GM13977 (cell line): ENCODE data around the gene KLHL1.

Experiments used
- DNase-seq: peaks from one replicate; pipeline ENCODE4 v3.0.0; 2012; ENCODE audit warnings: low spot score
- in situ Hi-C: fragments of 300-500 bp; cut with MboI; formaldehyde crosslinking; loops from one replicate; pipeline ENCODE4 v1.12.0; 2022; ENCODE audit warnings: low sequenced_read_pairs, low pct_unique_long_range_greater_than_20kb, mixed read lengths, inconsistent platforms; ENCODE audit not compliant: unreplicated experiment
- TF ChIP-seq, protein P1 (sequence below): IDR thresholded peaks from 2 replicates; pipeline ENCODE4 v1.5.1; 2012; ENCODE audit warnings: mild to moderate bottlenecking, control low read depth; ENCODE audit not compliant: insufficient read depth; ENCODE audit errors: extremely low read depth, missing control alignments

KLHL1 gene

DNA sequence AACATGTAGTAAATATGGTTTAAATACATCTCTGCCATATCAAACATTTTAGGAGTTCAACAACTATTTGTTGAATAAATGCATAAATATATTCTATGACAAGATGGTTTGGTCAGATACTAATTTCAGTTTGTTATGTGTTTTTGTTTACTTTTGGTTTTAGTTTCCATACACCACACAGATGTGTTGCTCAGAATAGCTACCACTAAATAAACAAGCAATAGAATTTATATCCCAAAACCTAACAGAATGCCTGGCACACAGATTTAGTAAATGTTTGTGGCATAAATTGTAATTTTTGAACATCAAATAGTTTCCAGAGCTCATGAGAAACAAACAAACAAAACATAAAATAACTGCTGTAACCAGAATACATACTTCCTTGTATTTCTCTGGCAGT is 127.5 kb downstream of the KLHL1 start:
- TF ChIP-seq, protein P1, sequence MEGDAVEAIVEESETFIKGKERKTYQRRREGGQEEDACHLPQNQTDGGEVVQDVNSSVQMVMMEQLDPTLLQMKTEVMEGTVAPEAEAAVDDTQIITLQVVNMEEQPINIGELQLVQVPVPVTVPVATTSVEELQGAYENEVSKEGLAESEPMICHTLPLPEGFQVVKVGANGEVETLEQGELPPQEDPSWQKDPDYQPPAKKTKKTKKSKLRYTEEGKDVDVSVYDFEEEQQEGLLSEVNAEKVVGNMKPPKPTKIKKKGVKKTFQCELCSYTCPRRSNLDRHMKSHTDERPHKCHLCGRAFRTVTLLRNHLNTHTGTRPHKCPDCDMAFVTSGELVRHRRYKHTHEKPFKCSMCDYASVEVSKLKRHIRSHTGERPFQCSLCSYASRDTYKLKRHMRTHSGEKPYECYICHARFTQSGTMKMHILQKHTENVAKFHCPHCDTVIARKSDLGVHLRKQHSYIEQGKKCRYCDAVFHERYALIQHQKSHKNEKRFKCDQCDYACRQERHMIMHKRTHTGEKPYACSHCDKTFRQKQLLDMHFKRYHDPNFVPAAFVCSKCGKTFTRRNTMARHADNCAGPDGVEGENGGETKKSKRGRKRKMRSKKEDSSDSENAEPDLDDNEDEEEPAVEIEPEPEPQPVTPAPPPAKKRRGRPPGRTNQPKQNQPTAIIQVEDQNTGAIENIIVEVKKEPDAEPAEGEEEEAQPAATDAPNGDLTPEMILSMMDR, result no peak
- in situ Hi-C loops, result no loop called here
- no peak for DNase-seq

DNA sequence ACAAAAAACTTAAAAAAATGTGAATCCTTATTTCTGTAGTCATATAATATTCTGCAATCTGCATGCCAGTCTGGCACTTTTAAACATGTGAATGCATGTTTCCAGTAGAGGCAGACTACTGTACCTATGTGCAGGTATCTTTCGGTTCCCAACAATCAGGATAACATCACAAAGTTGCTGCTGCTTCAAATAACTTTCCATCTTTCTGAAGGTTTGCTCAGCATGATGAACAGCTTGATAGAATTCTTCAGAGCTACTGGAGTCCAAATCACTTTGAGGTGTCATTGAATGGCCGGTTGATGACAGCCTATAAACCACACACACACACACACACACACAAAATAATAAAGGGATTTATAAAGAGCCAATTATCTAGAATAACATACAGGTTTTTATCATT is 132.8 kb downstream of the KLHL1 start:
- TF ChIP-seq, protein P1, result no peak
- DNase-seq, result no peak
- in situ Hi-C loops, result no loop called here

DNA sequence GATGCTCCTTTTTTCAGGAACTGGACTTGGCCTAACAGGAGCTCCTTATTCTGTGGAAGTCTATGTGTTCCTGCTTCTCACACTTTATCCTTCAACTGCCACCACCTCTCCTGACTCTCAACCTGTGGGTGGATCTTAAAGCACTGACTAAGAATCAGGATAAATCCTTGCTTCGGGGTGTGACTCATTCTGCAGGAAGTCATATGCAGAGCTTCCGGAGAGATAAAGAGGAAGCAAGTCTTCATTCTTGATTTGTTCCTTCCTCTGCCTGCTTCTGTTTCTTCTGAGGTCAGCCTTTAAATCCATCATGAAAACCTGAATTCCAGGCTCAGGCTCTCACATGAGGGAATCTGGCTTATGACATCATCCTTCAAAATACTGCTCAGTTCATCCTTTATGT is 137.7 kb downstream of the KLHL1 start:
- no peak for DNase-seq
- TF ChIP-seq, protein P1, result no peak
- in situ Hi-C loops, result no loop called here

DNA sequence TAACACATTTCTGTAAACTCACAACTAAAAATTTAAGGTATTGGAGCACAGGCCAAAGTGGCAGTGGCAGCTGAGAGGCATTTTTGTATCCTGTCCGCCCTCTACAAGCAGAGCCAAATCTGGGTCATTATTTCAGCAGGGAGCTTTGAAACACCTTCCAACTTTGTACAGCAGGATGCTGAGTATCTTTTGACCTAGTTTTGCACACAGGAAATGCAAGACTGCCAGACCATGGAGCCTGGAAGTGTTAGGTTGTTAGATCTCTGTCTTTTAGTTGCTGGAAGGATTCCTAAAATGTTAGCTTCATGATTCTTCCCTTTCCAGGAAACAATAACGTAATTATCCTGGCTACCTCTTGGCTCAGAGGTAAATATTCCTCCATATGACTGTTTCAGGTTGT is 149.2 kb downstream of the KLHL1 start:
- in situ Hi-C loops, result no loop called here
- DNase-seq, result no peak

DNA sequence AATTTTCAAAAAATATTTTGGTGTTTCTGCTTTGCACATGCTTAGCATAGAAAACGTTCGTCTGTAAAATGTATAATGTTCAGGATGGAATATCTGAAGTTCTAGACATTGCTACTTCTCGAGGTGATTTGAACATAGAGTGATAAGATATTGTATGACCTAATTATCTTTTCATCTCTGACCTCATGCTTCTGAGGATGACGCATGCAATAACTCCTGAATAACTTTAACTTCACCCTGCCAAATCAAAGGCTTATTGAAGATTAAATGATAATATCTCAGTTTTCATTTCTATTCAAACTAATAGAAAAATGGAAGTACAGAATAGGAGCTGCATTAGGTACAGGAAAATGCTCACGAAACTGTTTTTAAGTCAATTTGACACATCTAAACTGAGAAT is 151.4 kb downstream of the KLHL1 start:
- DNase-seq, result no peak
- in situ Hi-C loops, result no loop called here
- TF ChIP-seq, protein P1, result no peak

More for the DNA sequence above, 149.2 kb downstream of the KLHL1 start:
- TF ChIP-seq, protein P1, result no peak

- TF ChIP-seq, protein P1, result no peak
- in situ Hi-C loops, result no loop called here
- DNase-seq, result no peak
Measured at GRCh38 chr13:69956349-69956748, 151.9 kb downstream of the KLHL1 start.

DNA sequence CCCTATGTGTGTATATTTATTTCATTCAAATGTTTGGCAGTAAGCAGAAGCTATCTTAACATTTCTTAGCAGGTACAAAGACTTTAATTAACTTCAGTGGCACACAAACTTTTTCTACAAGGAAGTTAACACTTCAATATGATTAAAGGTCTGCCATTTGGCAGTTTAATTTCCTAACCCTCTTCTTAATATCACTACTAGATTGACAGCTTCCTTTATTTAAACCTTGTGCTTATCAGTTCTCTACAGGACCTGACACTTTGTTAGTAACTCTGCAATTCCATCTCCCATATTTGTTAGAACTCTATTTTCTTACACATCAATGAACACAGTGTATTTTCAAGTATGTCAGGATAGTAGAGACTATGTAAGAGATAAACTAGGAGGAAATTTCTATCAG is 153.0 kb downstream of the KLHL1 start:
- no peak for DNase-seq
- TF ChIP-seq, protein P1, result no peak
- in situ Hi-C loops, result no loop called here
